HG03575 (cell line): ENCODE results near the gene ASAP3.
"Not testable (repeated sequence)": the region's sequence is repeated elsewhere in the genome, so short reads cannot be mapped to it uniquely, and the experiment has no call there.

ENCODE experiments used
- ATAC-seq: cut with Tn5 transposase; IDR thresholded peaks from one replicate; pipeline ENCODE4 v1.9.1; 2021; ENCODE audit not compliant: unreplicated experiment, insufficient number of reproducible peaks, low FRiP score; ENCODE audit errors: extremely low read depth

ASAP3 gene

DNA sequence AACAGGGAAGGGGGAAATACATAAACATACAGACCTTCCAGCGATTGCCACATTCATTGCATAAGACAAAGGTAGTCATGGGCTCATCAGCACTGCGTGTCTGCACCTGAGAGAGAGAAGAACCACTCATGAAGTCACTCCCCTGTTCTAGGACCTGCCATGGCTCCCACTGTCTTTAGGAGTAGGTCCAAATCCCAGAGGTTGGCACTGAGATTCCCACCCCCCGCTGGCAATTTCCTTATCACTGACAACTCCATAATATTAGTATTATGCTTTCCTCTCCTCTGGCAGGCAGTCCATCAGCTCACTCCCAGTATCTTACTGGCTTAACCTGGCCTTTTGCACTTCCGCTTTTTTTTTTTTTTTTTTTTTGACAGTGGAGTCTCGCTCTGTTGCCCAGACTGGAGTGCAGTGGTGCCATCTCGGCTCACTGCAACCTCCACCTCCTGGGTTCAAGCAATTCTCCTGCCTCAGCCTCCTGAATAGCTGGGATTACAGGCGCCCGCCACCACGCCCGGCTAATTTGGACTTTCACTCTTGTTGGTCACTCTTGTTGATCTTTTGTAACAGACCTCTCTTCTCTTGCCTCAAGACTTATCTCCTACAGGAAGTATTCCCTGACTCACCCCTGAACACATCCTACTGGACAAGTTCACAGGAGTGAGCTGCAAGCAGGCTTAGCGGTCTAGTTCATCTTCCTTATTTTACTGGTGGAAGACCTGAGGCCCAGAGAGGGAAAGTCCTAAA lies 99.5 kb downstream of the ASAP3 start:
- ATAC-seq: no peak

DNA sequence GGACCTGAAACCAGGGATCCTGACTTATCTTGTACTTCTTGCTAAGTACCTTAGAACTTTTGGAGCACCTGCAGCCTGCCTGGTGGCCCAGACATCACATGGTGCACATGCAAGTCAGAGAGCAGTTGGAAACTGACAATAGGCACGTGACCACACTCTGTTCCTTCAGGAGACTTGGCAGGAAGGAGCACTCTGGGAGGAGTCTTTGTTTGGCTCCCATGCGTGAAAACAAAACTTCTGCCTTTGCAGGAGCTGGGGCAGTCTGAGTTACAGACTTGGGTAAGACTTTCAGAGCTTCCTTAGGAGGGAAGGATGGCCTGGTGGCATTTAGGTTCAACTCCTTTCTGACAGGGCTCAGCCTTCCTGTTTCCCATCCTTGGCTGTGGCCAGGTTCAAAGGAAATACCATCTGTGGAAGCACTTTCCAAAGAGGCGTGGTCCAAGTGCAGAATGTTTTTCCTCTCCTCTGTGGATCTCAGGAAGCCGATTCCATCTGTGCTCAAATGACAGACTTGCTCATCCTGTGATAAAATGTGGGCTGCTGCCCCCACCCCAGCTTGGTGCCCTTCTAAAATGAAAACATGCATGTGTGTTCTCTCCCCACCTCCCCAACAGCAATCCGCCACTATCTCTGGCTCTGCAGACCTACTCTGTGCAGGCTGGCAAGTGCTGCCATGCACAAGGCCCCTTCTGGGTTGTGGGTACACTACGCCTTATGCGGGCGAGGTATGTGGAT lies 100.2 kb downstream of the ASAP3 start:
- ATAC-seq: no peak

- ATAC-seq: no peak
Observed at GRCh38 chr1:23381233-23381885, 102.6 kb downstream of the ASAP3 start.

DNA sequence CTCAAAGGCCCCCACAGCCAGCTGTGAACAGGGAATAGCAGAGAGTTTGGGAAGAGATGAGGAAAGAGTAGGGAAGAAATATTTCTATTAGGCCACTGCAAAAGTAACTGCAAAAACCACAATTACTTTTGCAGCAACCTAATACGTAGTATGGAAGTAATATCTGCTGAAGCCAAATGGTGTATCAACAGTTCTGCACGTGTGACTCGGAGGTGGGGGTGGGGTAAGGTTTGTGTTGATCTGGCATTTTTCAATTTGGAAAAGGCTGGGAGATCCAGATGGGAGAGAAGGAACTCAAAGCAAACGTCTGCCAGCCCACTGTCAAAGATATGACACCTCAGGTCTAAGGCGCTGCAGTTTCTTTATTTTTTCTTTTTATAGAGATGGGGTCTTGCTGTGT lies 103.3 kb downstream of the ASAP3 start:
- ATAC-seq: no peak

DNA sequence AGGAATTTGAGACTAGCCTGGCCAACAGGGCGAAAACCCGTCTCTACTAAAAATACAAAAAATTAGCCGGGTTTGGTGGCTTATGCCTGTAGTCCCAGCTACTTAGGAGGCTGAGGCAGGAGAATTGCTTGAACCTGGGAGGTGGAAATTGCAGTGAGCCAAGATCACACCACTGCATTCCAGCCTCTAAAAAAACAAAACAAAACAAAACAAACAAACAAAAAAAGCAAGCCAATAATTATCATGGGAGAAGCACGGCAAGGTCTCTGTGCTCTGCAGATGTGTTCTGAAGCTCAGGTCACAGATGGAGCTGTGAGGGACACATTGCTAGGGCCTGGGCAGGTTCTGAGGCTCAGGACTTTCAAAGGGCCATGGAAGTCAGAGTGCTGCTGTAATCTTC lies 103.7 kb downstream of the ASAP3 start:
- not testable (repeated sequence) for ATAC-seq
